ENCODE measurements around the gene ZWILCH.

The ZWILCH gene

GRCh38 chr15:66569461-66570137 lies 64.5 kb downstream of the ZWILCH start:
- Histone ChIP-seq H3K9me3 (ENCODE audit: insufficient read depth, low read length) (no peaks in the 10 kb centered on the region), H3K36me3 (ENCODE audit: insufficient read depth, insufficient read length, low read length) (no peaks in the 10 kb centered on the region), H3K4me1 (ENCODE audit: insufficient read depth, insufficient read length) (peaks cover 12% of the 10 kb centered on the region), H3K4me3 (ENCODE audit: insufficient read length, low read depth) (no peak overlapping the region), H3K27me3 (ENCODE audit: insufficient read depth, insufficient read length) (no peaks in the 10 kb centered on the region), H3K9ac (ENCODE audit: insufficient read length, low read depth) (peak overlapping the region; percentile 17)
- TF ChIP-seq ZNF274 (IDR thresholded peaks at IDR 0.05; ENCODE audit: low read depth, low read length) (no peak), SUZ12 (IDR thresholded peaks at IDR 0.05; ENCODE audit: extremely low read depth, insufficient read depth, insufficient read length) (no peak), YY1 (IDR thresholded peaks at IDR 0.05; ENCODE audit: insufficient read depth, insufficient read length) (no peak)
- DNase-seq (ENCODE audit: low read depth, low spot score), result no peak

GRCh38 chr15:66570327-66570726 lies 65.2 kb downstream of the ZWILCH start:
- Histone ChIP-seq H3K9ac (ENCODE audit: insufficient read length, low read depth) (no peak overlapping the region), H3K27me3 (ENCODE audit: insufficient read depth, insufficient read length) (no peaks in the 10 kb centered on the region), H3K36me3 (ENCODE audit: insufficient read depth, insufficient read length, low read length) (no peaks in the 10 kb centered on the region), H3K9me3 (ENCODE audit: insufficient read depth, low read length) (no peaks in the 10 kb centered on the region), H3K4me3 (ENCODE audit: insufficient read length, low read depth) (no peak overlapping the region), H3K4me1 (ENCODE audit: insufficient read depth, insufficient read length) (peaks cover 5% of the 10 kb centered on the region)
- TF ChIP-seq SUZ12 (IDR thresholded peaks at IDR 0.05; ENCODE audit: extremely low read depth, insufficient read depth, insufficient read length) (no peak), YY1 (IDR thresholded peaks at IDR 0.05; ENCODE audit: insufficient read depth, insufficient read length) (no peak), ZNF274 (IDR thresholded peaks at IDR 0.05; ENCODE audit: low read depth, low read length) (no peak)
- DNase-seq (ENCODE audit: low read depth, low spot score), result no peak

- H3K4me1 ChIP-seq (ENCODE audit: insufficient read depth, insufficient read length), result peaks cover 5% of the 10 kb centered on the region
- H3K36me3 ChIP-seq (ENCODE audit: insufficient read depth, insufficient read length, low read length), result no peaks in the 10 kb centered on the region
- no peak for TF ChIP-seq YY1 (IDR thresholded peaks at IDR 0.05; ENCODE audit: insufficient read depth, insufficient read length)
- no peak for TF ChIP-seq ZNF274 (IDR thresholded peaks at IDR 0.05; ENCODE audit: low read depth, low read length)
- no peak for TF ChIP-seq SUZ12 (IDR thresholded peaks at IDR 0.05; ENCODE audit: extremely low read depth, insufficient read depth, insufficient read length)
- H3K9ac ChIP-seq (ENCODE audit: insufficient read length, low read depth), result no peak overlapping the region
- no peaks in the 10 kb centered on the region for H3K27me3 ChIP-seq (ENCODE audit: insufficient read depth, insufficient read length)
- no peaks in the 10 kb centered on the region for H3K9me3 ChIP-seq (ENCODE audit: insufficient read depth, low read length)
- H3K4me3 ChIP-seq (ENCODE audit: insufficient read length, low read depth), result no peak overlapping the region
- DNase-seq (ENCODE audit: low read depth, low spot score), result no peak
These were observed 65.8 kb downstream of the ZWILCH start for GRCh38 chr15:66570842-66571478.

GRCh38 chr15:66572146-66572545 lies 67.0 kb downstream of the ZWILCH start:
- TF ChIP-seq YY1 (IDR thresholded peaks at IDR 0.05; ENCODE audit: insufficient read depth, insufficient read length), result no peak
- TF ChIP-seq SUZ12 (IDR thresholded peaks at IDR 0.05; ENCODE audit: extremely low read depth, insufficient read depth, insufficient read length), result no peak
- no peak for TF ChIP-seq ZNF274 (IDR thresholded peaks at IDR 0.05; ENCODE audit: low read depth, low read length)
- DNase-seq (ENCODE audit: low read depth, low spot score), result no peak
- Histone ChIP-seq H3K9me3 (ENCODE audit: insufficient read depth, low read length) (no peaks in the 10 kb centered on the region), H3K9ac (ENCODE audit: insufficient read length, low read depth) (no peak overlapping the region), H3K4me1 (ENCODE audit: insufficient read depth, insufficient read length) (peaks cover 5% of the 10 kb centered on the region), H3K27me3 (ENCODE audit: insufficient read depth, insufficient read length) (no peaks in the 10 kb centered on the region), H3K36me3 (ENCODE audit: insufficient read depth, insufficient read length, low read length) (no peaks in the 10 kb centered on the region), H3K4me3 (ENCODE audit: insufficient read length, low read depth) (no peak overlapping the region)

- DNase-seq (ENCODE audit: low read depth, low spot score), result no peak
- no peaks in the 10 kb centered on the region for H3K9me3 ChIP-seq (ENCODE audit: insufficient read depth, low read length)
- H3K36me3 ChIP-seq (ENCODE audit: insufficient read depth, insufficient read length, low read length), result no peaks in the 10 kb centered on the region
- H3K27me3 ChIP-seq (ENCODE audit: insufficient read depth, insufficient read length), result no peaks in the 10 kb centered on the region
- H3K4me1 ChIP-seq (ENCODE audit: insufficient read depth, insufficient read length), result peaks cover 5% of the 10 kb centered on the region
- no peak overlapping the region for H3K4me3 ChIP-seq (ENCODE audit: insufficient read length, low read depth)
- TF ChIP-seq YY1 (IDR thresholded peaks at IDR 0.05; ENCODE audit: insufficient read depth, insufficient read length), result no peak
- TF ChIP-seq ZNF274 (IDR thresholded peaks at IDR 0.05; ENCODE audit: low read depth, low read length), result no peak
- TF ChIP-seq SUZ12 (IDR thresholded peaks at IDR 0.05; ENCODE audit: extremely low read depth, insufficient read depth, insufficient read length), result no peak
- H3K9ac ChIP-seq (ENCODE audit: insufficient read length, low read depth), result no peak overlapping the region
These were observed 68.2 kb downstream of the ZWILCH start for GRCh38 chr15:66573348-66573718.

- no peak for DNase-seq (ENCODE audit: low read depth, low spot score)
- Histone ChIP-seq H3K4me1 (ENCODE audit: insufficient read depth, insufficient read length) (peaks cover 5% of the 10 kb centered on the region), H3K27me3 (ENCODE audit: insufficient read depth, insufficient read length) (no peaks in the 10 kb centered on the region), H3K9me3 (ENCODE audit: insufficient read depth, low read length) (no peaks in the 10 kb centered on the region), H3K4me3 (ENCODE audit: insufficient read length, low read depth) (no peak overlapping the region), H3K9ac (ENCODE audit: insufficient read length, low read depth) (no peak overlapping the region), H3K36me3 (ENCODE audit: insufficient read depth, insufficient read length, low read length) (no peaks in the 10 kb centered on the region)
- TF ChIP-seq YY1 (IDR thresholded peaks at IDR 0.05; ENCODE audit: insufficient read depth, insufficient read length) (no peak), SUZ12 (IDR thresholded peaks at IDR 0.05; ENCODE audit: extremely low read depth, insufficient read depth, insufficient read length) (no peak), ZNF274 (IDR thresholded peaks at IDR 0.05; ENCODE audit: low read depth, low read length) (no peak)
These were observed 68.8 kb downstream of the ZWILCH start for GRCh38 chr15:66573719-66574595.

GRCh38 chr15:66574596-66574950 lies 69.4 kb downstream of the ZWILCH start:
- no peak overlapping the region for H3K4me3 ChIP-seq (ENCODE audit: insufficient read length, low read depth)
- no peaks in the 10 kb centered on the region for H3K36me3 ChIP-seq (ENCODE audit: insufficient read depth, insufficient read length, low read length)
- H3K27me3 ChIP-seq (ENCODE audit: insufficient read depth, insufficient read length), result no peaks in the 10 kb centered on the region
- H3K9ac ChIP-seq (ENCODE audit: insufficient read length, low read depth), result no peak overlapping the region
- peaks cover 4% of the 10 kb centered on the region for H3K4me1 ChIP-seq (ENCODE audit: insufficient read depth, insufficient read length)
- no peak for TF ChIP-seq YY1 (IDR thresholded peaks at IDR 0.05; ENCODE audit: insufficient read depth, insufficient read length)
- TF ChIP-seq ZNF274 (IDR thresholded peaks at IDR 0.05; ENCODE audit: low read depth, low read length), result no peak
- no peak for TF ChIP-seq SUZ12 (IDR thresholded peaks at IDR 0.05; ENCODE audit: extremely low read depth, insufficient read depth, insufficient read length)
- no peak for DNase-seq (ENCODE audit: low read depth, low spot score)
- no peaks in the 10 kb centered on the region for H3K9me3 ChIP-seq (ENCODE audit: insufficient read depth, low read length)
